ENCODE results near the gene SH3RF3. TPM values are rescaled to one million over a fixed set of nuclear protein-coding genes. Genes with fewer than 3 reads are reported as not detected.

The SH3RF3 gene
- total and polyA plus RNA-seq, 3 experiments from 2014 or later, result 0.24 to 0.31 (median 0.27) TPM

- H3K36me3 Mint-ChIP-seq, result no peaks in the 10 kb centered on the region
- no peaks in the 10 kb centered on the region for H3K27me3 ChIP-seq (ENCODE audit: insufficient read depth, low read length, poor library complexity, severe bottlenecking)
- H3K9me3 Mint-ChIP-seq, result no peaks in the 10 kb centered on the region
- H3K27me3 Mint-ChIP-seq, result peaks cover 25 to 53% of the 10 kb centered on the region in 2 donors
- CTCF ChIA-PET, result no interaction called here
- H3K36me3 ChIP-seq (ENCODE audit: insufficient read depth, low read length), result no peaks in the 10 kb centered on the region
- POLR2A ChIA-PET, result no interaction called here
- no peak for DNase-seq
- H3K9me3 ChIP-seq (ENCODE audit: low read length), result no peaks in the 10 kb centered on the region
- peaks cover 5 to 8% (median 5%) of the 10 kb centered on the region in 3 donors for H3K4me1 Mint-ChIP-seq
- peaks cover 5% of the 10 kb centered on the region for H3K4me1 ChIP-seq (ENCODE audit: insufficient read depth, low read length)
- no peak overlapping the region for H3K4me3 ChIP-seq (ENCODE audit: low read length)
- H3K4me3 Mint-ChIP-seq, result no peak overlapping the region
- no peak overlapping the region for H3K27ac Mint-ChIP-seq
- H3K27ac ChIP-seq (ENCODE audit: low read depth, low read length), result no peak overlapping the region
These were observed 5.3 kb upstream of the SH3RF3 start for GRCh38 chr2:109123586-109124201.

GRCh38 chr2:109124982-109125592, 3.9 kb upstream of the SH3RF3 start:
- Histone ChIP-seq H3K4me3 (ENCODE audit: low read length) (no peak overlapping the region), H3K36me3 (ENCODE audit: insufficient read depth, low read length) (no peaks in the 10 kb centered on the region), H3K27me3 (ENCODE audit: insufficient read depth, low read length, poor library complexity, severe bottlenecking) (no peaks in the 10 kb centered on the region), H3K4me1 (ENCODE audit: insufficient read depth, low read length) (peaks cover 7% of the 10 kb centered on the region), H3K9me3 (ENCODE audit: low read length) (no peaks in the 10 kb centered on the region), H3K27ac (ENCODE audit: low read depth, low read length) (no peak overlapping the region)
- no peak for DNase-seq
- peaks cover 6 to 10% (median 7%) of the 10 kb centered on the region in 3 donors for H3K4me1 Mint-ChIP-seq
- peaks cover 22 to 49% of the 10 kb centered on the region in 2 donors for H3K27me3 Mint-ChIP-seq
- no peak overlapping the region for H3K27ac Mint-ChIP-seq
- H3K36me3 Mint-ChIP-seq, result no peaks in the 10 kb centered on the region
- H3K9me3 Mint-ChIP-seq, result no peaks in the 10 kb centered on the region
- ChIA-PET POLR2A (no interaction called here), CTCF (no interaction called here)
- H3K4me3 Mint-ChIP-seq, result no peak overlapping the region

GRCh38 chr2:109125593-109126500, 3.2 kb upstream of the SH3RF3 start:
- Mint-ChIP-seq H3K9me3 (no peaks in the 10 kb centered on the region), H3K4me3 (peak overlapping the region in 1 of 7 donors; percentile 15), H3K27ac (no peak overlapping the region), H3K27me3 (peaks cover 25 to 56% of the 10 kb centered on the region in 2 donors), H3K36me3 (no peaks in the 10 kb centered on the region), H3K4me1 (peaks cover 11 to 17% (median 15%) of the 10 kb centered on the region in 3 donors)
- Histone ChIP-seq H3K27ac (ENCODE audit: low read depth, low read length) (no peak overlapping the region), H3K4me1 (ENCODE audit: insufficient read depth, low read length) (peaks cover 10% of the 10 kb centered on the region), H3K36me3 (ENCODE audit: insufficient read depth, low read length) (no peaks in the 10 kb centered on the region), H3K9me3 (ENCODE audit: low read length) (no peaks in the 10 kb centered on the region), H3K27me3 (ENCODE audit: insufficient read depth, low read length, poor library complexity, severe bottlenecking) (no peaks in the 10 kb centered on the region), H3K4me3 (ENCODE audit: low read length) (no peak overlapping the region)
- ChIA-PET CTCF (interaction anchor here (2.1 kb wide), 1 partner anchor 384 kb away, joined by 17 read pairs; no protein-coding TSS in a partner anchor), POLR2A (no interaction called here)
- DNase-seq, result no peak

DNA sequence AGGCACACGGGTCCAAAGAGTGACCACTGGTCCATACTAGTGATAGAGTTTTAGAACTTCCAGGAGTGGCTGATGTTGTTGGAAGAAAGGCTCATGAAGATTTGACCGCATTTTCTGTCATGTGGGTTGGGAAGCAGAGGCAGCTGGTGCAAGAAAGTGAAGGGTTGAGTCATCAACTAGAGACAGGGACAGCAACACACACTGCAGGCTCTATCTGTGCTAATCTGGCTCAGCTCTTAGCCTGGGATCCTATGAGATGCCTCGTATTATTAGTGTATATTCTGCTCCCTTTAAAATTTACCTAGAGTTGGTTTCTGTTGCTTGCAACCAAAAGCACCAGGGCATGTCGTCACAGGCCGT, 2.5 kb upstream of the SH3RF3 start:
- no peak overlapping the region for H3K4me3 Mint-ChIP-seq
- no peaks in the 10 kb centered on the region for H3K36me3 Mint-ChIP-seq
- CTCF ChIA-PET, result interaction anchor here (2.1 kb wide), 1 partner anchor 383 kb away, joined by 17 read pairs; no protein-coding TSS in a partner anchor
- no peaks in the 10 kb centered on the region for H3K9me3 ChIP-seq (ENCODE audit: low read length)
- no peaks in the 10 kb centered on the region for H3K36me3 ChIP-seq (ENCODE audit: insufficient read depth, low read length)
- H3K27me3 ChIP-seq (ENCODE audit: insufficient read depth, low read length, poor library complexity, severe bottlenecking), result no peaks in the 10 kb centered on the region
- POLR2A ChIA-PET, result no interaction called here
- no peak for DNase-seq
- no peak overlapping the region for H3K27ac Mint-ChIP-seq
- H3K9me3 Mint-ChIP-seq, result no peaks in the 10 kb centered on the region
- peaks cover 10% of the 10 kb centered on the region for H3K4me1 ChIP-seq (ENCODE audit: insufficient read depth, low read length)
- H3K4me3 ChIP-seq (ENCODE audit: low read length), result no peak overlapping the region
- no peak overlapping the region for H3K27ac ChIP-seq (ENCODE audit: low read depth, low read length)
- H3K27me3 Mint-ChIP-seq, result peaks cover 25 to 60% of the 10 kb centered on the region in 2 donors
- peaks cover 11 to 17% (median 16%) of the 10 kb centered on the region in 3 donors for H3K4me1 Mint-ChIP-seq

DNA sequence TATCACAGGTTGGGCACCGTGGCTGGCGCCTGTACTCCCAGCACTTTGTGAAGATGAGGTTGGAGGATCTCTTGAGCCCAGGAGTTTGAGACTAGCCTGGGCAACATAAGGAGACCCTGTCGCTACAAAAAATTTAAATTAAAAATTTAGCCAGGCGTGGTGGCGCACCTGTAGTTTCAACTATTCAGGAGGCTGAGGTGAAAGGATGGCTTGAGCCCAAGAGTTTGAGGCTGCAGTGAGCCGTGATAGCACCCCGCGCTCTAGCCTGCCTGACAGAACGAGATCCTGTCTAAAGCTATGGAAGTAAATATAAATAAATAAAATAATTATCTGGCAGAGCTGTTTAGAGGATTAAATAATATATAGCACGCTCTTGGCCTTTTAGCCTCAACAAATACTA, 1.4 kb upstream of the SH3RF3 start:
- Histone ChIP-seq H3K27ac (ENCODE audit: low read depth, low read length) (no peak overlapping the region), H3K27me3 (ENCODE audit: insufficient read depth, low read length, poor library complexity, severe bottlenecking) (no peaks in the 10 kb centered on the region), H3K36me3 (ENCODE audit: insufficient read depth, low read length) (no peaks in the 10 kb centered on the region), H3K4me3 (ENCODE audit: low read length) (no peak overlapping the region), H3K4me1 (ENCODE audit: insufficient read depth, low read length) (peaks cover 10% of the 10 kb centered on the region), H3K9me3 (ENCODE audit: low read length) (no peaks in the 10 kb centered on the region)
- peaks cover 25 to 57% of the 10 kb centered on the region in 2 donors for H3K27me3 Mint-ChIP-seq
- POLR2A ChIA-PET, result no interaction called here
- H3K27ac Mint-ChIP-seq, result peak overlapping the region in 2 of 8 donors; percentile 61 to 67
- H3K9me3 Mint-ChIP-seq, result no peaks in the 10 kb centered on the region
- H3K36me3 Mint-ChIP-seq, result no peaks in the 10 kb centered on the region
- CTCF ChIA-PET, result interaction anchor here (0.6 to 2.1 kb wide), 2 partner anchors 379 to 382 kb away, joined by 3 to 17 read pairs; no protein-coding TSS in a partner anchor
- H3K4me1 Mint-ChIP-seq, result peaks cover 11 to 17% (median 16%) of the 10 kb centered on the region in 3 donors
- no peak for DNase-seq
- peak overlapping the region; percentile 49 to 88 (median 75) for H3K4me3 Mint-ChIP-seq

DNA sequence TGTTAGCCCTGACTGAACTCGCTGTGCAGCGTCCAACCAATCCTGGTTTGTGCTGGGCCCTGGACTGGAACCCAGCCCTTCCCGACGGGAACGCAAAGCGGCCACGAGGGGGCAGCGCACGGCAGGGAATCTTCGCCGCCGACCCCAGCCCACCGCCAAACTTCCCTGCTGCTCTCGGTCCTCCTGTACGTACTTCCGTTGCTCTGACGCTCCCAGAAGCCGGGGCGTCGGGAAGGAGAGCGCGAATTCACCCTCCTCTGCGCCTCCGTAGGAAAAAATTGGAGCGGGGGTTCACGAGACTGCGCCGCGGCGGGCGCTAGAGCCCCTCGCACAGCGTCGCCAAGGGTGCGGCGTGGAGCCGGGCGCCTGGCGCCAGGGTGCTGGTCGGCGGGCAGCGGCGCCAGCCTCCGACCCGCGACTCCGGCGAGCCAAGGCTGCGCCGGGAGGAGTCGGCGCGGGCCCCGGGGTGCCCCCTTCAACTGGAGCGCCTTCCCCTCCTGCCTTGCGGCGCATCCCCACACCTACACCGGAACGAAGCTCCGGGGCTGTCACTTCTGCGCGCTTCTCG, 873 bp upstream of the SH3RF3 start:
- no peaks in the 10 kb centered on the region for H3K9me3 ChIP-seq (ENCODE audit: low read length)
- H3K27me3 ChIP-seq (ENCODE audit: insufficient read depth, low read length, poor library complexity, severe bottlenecking), result no peaks in the 10 kb centered on the region
- H3K36me3 ChIP-seq (ENCODE audit: insufficient read depth, low read length), result no peaks in the 10 kb centered on the region
- Mint-ChIP-seq H3K27me3 (peaks cover 29 to 57% of the 10 kb centered on the region in 2 donors), H3K36me3 (no peaks in the 10 kb centered on the region), H3K27ac (peak overlapping the region in 3 of 8 donors; percentile 42 to 67 (median 61)), H3K4me1 (peaks cover 11 to 17% (median 16%) of the 10 kb centered on the region in 3 donors), H3K9me3 (no peaks in the 10 kb centered on the region), H3K4me3 (peak overlapping the region; percentile 45 to 88 (median 78))
- CTCF ChIA-PET, result interaction anchor here (0.6 to 2.1 kb wide), 8 partner anchors 68 to 382 kb away, joined by 3 to 17 read pairs (median 4); no protein-coding TSS in a partner anchor
- POLR2A ChIA-PET, result interaction anchor here (2.1 kb wide), 1 partner anchor 97 kb away, joined by 11 read pairs; no protein-coding TSS in a partner anchor
- DNase-seq, result peak in 4 of 5 donors; percentile 39 to 69 (median 49)
- H3K4me3 ChIP-seq (ENCODE audit: low read length), result peak overlapping the region; percentile 63
- no peak overlapping the region for H3K27ac ChIP-seq (ENCODE audit: low read depth, low read length)
- H3K4me1 ChIP-seq (ENCODE audit: insufficient read depth, low read length), result peaks cover 10% of the 10 kb centered on the region

- peaks cover 27 to 64% of the 10 kb centered on the region in 2 donors for H3K27me3 Mint-ChIP-seq
- Histone ChIP-seq H3K4me3 (ENCODE audit: low read length) (no peak overlapping the region), H3K9me3 (ENCODE audit: low read length) (no peaks in the 10 kb centered on the region), H3K4me1 (ENCODE audit: insufficient read depth, low read length) (peaks cover 10% of the 10 kb centered on the region), H3K27ac (ENCODE audit: low read depth, low read length) (no peak overlapping the region), H3K36me3 (ENCODE audit: insufficient read depth, low read length) (no peaks in the 10 kb centered on the region), H3K27me3 (ENCODE audit: insufficient read depth, low read length, poor library complexity, severe bottlenecking) (no peaks in the 10 kb centered on the region)
- ChIA-PET CTCF (interaction anchor here (1.2 to 2.0 kb wide), 4 partner anchors 85 to 380 kb away, joined by 3 to 14 read pairs (median 5); no protein-coding TSS in a partner anchor), POLR2A (interaction anchor here (2.1 kb wide), 1 partner anchor 98 kb away, joined by 11 read pairs; no protein-coding TSS in a partner anchor)
- DNase-seq, result peak in 2 of 5 donors; percentile 12 to 49
- peak overlapping the region in 2 of 7 donors; percentile 34 to 56 for H3K4me3 Mint-ChIP-seq
- no peak overlapping the region for H3K27ac Mint-ChIP-seq
- peaks cover 11 to 17% (median 16%) of the 10 kb centered on the region in 3 donors for H3K4me1 Mint-ChIP-seq
- H3K36me3 Mint-ChIP-seq, result no peaks in the 10 kb centered on the region
- no peaks in the 10 kb centered on the region for H3K9me3 Mint-ChIP-seq
These were observed 433 bp downstream of the SH3RF3 start for GRCh38 chr2:109129356-109129920.

All from CD8-positive, alpha-beta memory T cell (primary cell).